ENCODE data around the gene LY6G6C.
"Not testable (repeated sequence)": the region's sequence is repeated elsewhere in the genome, so short reads cannot be mapped to it uniquely, and the experiment has no call there.

DNA sequence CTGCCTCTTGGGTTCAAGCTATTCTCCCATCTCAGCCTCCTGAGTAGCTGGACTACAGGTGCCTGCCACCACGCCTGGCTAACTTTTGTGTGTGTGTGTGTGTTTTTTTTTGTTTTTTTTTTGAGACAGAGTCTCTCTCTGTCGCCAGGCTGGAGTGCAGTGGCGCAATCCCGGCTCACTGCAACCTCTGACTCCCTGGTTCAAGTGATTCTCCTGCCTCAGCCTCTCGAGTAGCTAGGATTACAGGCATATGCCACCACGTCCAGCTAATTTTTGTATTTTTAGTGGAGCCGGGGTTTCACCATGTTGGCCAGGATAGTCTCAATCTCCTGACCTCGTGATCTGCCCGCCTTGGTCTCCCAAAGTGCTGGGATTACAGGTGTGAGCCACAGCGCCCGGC lies 12.4 kb downstream of the LY6G6C start:
- TF ChIP-seq, protein P1, sequence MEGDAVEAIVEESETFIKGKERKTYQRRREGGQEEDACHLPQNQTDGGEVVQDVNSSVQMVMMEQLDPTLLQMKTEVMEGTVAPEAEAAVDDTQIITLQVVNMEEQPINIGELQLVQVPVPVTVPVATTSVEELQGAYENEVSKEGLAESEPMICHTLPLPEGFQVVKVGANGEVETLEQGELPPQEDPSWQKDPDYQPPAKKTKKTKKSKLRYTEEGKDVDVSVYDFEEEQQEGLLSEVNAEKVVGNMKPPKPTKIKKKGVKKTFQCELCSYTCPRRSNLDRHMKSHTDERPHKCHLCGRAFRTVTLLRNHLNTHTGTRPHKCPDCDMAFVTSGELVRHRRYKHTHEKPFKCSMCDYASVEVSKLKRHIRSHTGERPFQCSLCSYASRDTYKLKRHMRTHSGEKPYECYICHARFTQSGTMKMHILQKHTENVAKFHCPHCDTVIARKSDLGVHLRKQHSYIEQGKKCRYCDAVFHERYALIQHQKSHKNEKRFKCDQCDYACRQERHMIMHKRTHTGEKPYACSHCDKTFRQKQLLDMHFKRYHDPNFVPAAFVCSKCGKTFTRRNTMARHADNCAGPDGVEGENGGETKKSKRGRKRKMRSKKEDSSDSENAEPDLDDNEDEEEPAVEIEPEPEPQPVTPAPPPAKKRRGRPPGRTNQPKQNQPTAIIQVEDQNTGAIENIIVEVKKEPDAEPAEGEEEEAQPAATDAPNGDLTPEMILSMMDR (IDR thresholded peaks at IDR 0.05): not testable (repeated sequence)
- not testable (repeated sequence) for TF ChIP-seq POLR2AphosphoS5, EP300, POLR2A (IDR thresholded peaks at IDR 0.05)

Measured in sigmoid colon (tissue), 4 donors.